HCT116 (cell line): ENCODE data around the gene MAML2.

Experiments
- POLR2A ChIP-seq: IDR thresholded peaks from 2 replicates; pipeline ENCODE4 v1.7.0; 2011; ENCODE audit warnings: borderline replicate concordance; ENCODE audit not compliant: insufficient read depth, insufficient read length; ENCODE audit errors: extremely low read depth
- RAD21 ChIP-seq: IDR thresholded peaks from 2 replicates; pipeline ENCODE4 v1.6.1; 2012; ENCODE audit warnings: low read depth, mild to moderate bottlenecking
- SIN3A ChIP-seq: IDR thresholded peaks from 2 replicates; pipeline ENCODE4 v1.6.1; 2012; ENCODE audit warnings: low read depth
- YY1 ChIP-seq: IDR thresholded peaks from 2 replicates; pipeline ENCODE4 v1.6.1; 2011; ENCODE audit warnings: low read length, low read depth, moderate library complexity, mild to moderate bottlenecking; ENCODE audit not compliant: insufficient replicate concordance; ENCODE audit errors: extremely low read depth
- TF ChIP-seq, protein P1 (sequence below): IDR thresholded peaks from 2 replicates; pipeline ENCODE4 v1.6.1; 2012; ENCODE audit warnings: low read depth
- TF ChIP-seq, protein P2 (sequence below), 3 experiments: fragments of 200-600 bp in 1 of 3; sonication (generic) in 1 of 3; IDR thresholded peaks in 2 of 3; conservative IDR thresholded peaks in 1 of 3; 2 replicates each; pipeline ENCODE4 v1.5.1; 2012 to 2017; ENCODE audit warnings: low read depth in 2 of 3, low read length in 2 of 3, antibody characterized with exemption in 1 of 3, borderline replicate concordance in 1 of 3, control low read depth in 1 of 3, mild to moderate bottlenecking in 1 of 3, mixed read lengths in 1 of 3, mixed run types in 1 of 3, moderate library complexity in 1 of 3; ENCODE audit not compliant: insufficient read depth in 1 of 3

DNA sequence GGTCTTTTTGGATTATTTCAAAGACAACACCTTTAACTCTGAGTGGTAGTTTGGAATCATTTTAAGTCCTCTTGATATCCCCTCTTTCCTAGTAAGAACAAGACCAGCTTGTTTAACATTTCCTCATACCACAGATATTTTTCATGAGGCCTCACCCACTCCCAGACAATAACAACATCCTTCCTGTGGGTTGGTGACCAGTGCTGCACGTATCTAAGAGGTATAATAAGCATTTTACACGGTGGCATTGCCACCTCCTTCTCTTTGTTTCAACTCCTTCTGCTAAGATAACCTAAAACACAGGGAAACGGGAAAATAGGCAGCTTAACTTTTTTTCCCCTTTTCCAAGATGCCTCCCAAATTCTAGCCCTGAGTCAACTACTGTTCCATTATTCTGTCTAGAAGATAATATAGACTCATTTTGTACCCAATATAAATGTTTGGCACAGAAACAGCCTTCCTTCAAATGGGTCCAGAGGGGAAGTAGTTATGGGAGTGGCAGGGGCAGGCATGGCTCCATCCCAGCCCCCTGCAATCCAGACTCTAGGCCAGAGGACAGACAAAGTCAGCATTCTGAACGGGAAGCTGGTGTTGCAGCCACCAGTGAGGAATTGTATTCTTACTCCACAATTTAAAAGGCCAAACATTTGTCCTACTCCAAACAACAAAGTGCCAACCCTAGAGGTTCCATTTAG lies 28.5 kb downstream of the MAML2 start:
- TF ChIP-seq, protein P1, sequence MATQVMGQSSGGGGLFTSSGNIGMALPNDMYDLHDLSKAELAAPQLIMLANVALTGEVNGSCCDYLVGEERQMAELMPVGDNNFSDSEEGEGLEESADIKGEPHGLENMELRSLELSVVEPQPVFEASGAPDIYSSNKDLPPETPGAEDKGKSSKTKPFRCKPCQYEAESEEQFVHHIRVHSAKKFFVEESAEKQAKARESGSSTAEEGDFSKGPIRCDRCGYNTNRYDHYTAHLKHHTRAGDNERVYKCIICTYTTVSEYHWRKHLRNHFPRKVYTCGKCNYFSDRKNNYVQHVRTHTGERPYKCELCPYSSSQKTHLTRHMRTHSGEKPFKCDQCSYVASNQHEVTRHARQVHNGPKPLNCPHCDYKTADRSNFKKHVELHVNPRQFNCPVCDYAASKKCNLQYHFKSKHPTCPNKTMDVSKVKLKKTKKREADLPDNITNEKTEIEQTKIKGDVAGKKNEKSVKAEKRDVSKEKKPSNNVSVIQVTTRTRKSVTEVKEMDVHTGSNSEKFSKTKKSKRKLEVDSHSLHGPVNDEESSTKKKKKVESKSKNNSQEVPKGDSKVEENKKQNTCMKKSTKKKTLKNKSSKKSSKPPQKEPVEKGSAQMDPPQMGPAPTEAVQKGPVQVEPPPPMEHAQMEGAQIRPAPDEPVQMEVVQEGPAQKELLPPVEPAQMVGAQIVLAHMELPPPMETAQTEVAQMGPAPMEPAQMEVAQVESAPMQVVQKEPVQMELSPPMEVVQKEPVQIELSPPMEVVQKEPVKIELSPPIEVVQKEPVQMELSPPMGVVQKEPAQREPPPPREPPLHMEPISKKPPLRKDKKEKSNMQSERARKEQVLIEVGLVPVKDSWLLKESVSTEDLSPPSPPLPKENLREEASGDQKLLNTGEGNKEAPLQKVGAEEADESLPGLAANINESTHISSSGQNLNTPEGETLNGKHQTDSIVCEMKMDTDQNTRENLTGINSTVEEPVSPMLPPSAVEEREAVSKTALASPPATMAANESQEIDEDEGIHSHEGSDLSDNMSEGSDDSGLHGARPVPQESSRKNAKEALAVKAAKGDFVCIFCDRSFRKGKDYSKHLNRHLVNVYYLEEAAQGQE, result no peak
- TF ChIP-seq, protein P2, sequence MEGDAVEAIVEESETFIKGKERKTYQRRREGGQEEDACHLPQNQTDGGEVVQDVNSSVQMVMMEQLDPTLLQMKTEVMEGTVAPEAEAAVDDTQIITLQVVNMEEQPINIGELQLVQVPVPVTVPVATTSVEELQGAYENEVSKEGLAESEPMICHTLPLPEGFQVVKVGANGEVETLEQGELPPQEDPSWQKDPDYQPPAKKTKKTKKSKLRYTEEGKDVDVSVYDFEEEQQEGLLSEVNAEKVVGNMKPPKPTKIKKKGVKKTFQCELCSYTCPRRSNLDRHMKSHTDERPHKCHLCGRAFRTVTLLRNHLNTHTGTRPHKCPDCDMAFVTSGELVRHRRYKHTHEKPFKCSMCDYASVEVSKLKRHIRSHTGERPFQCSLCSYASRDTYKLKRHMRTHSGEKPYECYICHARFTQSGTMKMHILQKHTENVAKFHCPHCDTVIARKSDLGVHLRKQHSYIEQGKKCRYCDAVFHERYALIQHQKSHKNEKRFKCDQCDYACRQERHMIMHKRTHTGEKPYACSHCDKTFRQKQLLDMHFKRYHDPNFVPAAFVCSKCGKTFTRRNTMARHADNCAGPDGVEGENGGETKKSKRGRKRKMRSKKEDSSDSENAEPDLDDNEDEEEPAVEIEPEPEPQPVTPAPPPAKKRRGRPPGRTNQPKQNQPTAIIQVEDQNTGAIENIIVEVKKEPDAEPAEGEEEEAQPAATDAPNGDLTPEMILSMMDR (IDR thresholded peaks at IDR 0.05 in 2 of 3, conservative IDR thresholded peaks at IDR 0.05 in 1 of 3; ENCODE audit: borderline replicate concordance in 1 of 3, insufficient read depth in 1 of 3, low read depth in 2 of 3, low read length in 2 of 3), result no peak
- TF ChIP-seq YY1 (no peak), RAD21 (0 out of 2 replicates have a peak, but pooled peaks have one; percentile 10), POLR2A (no peak), SIN3A (0 out of 2 replicates have a peak, but pooled peaks have one; percentile 25)
